Central memory CD8-positive, alpha-beta T cell (primary cell): ENCODE data around the gene RHOF.

Source experiments
- ATAC-seq: fragments of 150-1000 bp; cut with Tn5 transposase; replicated peaks from 2 replicates; pipeline ENCODE4 v1.10.0; 2022; ENCODE audit warnings: mild to moderate bottlenecking, moderate FRiP score, moderate number of reproducible peaks; ENCODE audit not compliant: poor library complexity, severe bottlenecking; ENCODE audit errors: extremely low read depth
- DNase-seq, 2 donors: peaks; one replicate each; pipeline ENCODE4 v3.0.0; 2021; ENCODE audit warnings: low spot score in 2 of 2
- H3K27ac Mint-ChIP-seq: one replicate; pipeline ENCODE4 v1.8.0; 2022; ENCODE audit warnings: low read depth, mild to moderate bottlenecking, moderate library complexity, mixed read lengths
- H3K27me3 Mint-ChIP-seq: one replicate; pipeline ENCODE4 v1.8.0; 2022; ENCODE audit warnings: mixed read lengths
- H3K36me3 Mint-ChIP-seq: one replicate; pipeline ENCODE4 v1.8.0; 2022; ENCODE audit warnings: mild to moderate bottlenecking, moderate library complexity, mixed read lengths; ENCODE audit not compliant: insufficient read depth
- H3K4me1 Mint-ChIP-seq: one replicate; pipeline ENCODE4 v1.8.0; 2022; ENCODE audit warnings: mixed read lengths
- H3K4me3 Mint-ChIP-seq: one replicate; pipeline ENCODE4 v1.8.0; 2022; ENCODE audit warnings: mild to moderate bottlenecking, moderate library complexity, mixed read lengths
- H3K9me3 Mint-ChIP-seq: one replicate; pipeline ENCODE4 v1.8.0; 2022; ENCODE audit warnings: mixed read lengths

The RHOF gene, protein sequence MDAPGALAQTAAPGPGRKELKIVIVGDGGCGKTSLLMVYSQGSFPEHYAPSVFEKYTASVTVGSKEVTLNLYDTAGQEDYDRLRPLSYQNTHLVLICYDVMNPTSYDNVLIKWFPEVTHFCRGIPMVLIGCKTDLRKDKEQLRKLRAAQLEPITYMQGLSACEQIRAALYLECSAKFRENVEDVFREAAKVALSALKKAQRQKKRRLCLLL

GRCh38 chr12:121793440-121793837, at the start of gene RHOF:
RHOF (minus strand) TSS chr12:121793688; CDS start chr12:121793633, 55 bp downstream.
- ATAC-seq = peak; percentile 8
- H3K4me1 Mint-ChIP-seq = peaks cover 66% of the 10 kb centered on the region
- no peak for DNase-seq
- peak within 1 kb of the TSS; percentile 91 for H3K4me3 Mint-ChIP-seq
- peaks cover 58% of the 10 kb centered on the region for H3K36me3 Mint-ChIP-seq
- H3K9me3 Mint-ChIP-seq = no peaks in the 10 kb centered on the region
- no peaks in the 10 kb centered on the region for H3K27me3 Mint-ChIP-seq
- peak within 1 kb of the TSS; percentile 99 for H3K27ac Mint-ChIP-seq

DNA sequence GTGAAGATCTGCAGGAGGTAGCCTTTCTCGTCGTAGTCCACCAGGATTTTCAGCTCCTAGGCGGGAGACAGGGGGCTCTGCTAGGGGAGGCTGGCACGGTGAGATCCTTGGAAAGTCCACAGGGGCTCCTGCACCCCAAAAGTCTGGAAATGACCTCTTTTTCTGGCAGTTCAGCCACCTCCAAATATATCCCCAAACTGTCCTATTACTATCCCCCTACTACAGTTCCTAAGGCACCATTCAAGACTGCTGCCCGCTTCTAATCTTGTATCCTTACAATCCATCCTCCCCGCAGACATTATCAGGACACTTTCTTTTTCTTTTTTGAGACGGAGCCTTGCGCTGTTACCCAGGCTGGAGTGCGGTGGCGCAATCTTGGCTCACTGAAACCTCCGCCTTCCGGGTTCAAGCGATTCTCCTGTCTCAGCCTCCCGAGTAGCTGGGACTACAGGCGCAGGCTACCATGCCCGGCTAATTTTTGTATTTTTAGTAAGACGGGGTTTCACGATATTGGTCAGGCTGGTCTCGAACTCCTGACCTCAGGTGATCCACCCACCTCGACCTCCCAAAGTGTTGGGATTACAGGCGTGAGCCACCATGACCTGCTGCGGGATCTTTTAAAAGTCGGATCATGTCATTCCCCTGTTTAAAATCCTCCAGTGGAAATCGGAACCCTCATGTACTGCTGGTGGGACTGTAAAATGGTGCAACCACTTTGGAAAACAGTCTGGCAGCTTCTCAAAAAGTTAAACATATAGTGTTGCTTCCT, 46.7 kb upstream of the RHOF start:
- Mint-ChIP-seq H3K9me3 (no peaks in the 10 kb centered on the region), H3K36me3 (peaks cover 4% of the 10 kb centered on the region), H3K27me3 (no peaks in the 10 kb centered on the region), H3K4me1 (peaks cover 15% of the 10 kb centered on the region), H3K4me3 (peak overlapping the region; percentile 96), H3K27ac (peak overlapping the region; percentile 62)
- no peak for DNase-seq
- ATAC-seq = no peak

DNA sequence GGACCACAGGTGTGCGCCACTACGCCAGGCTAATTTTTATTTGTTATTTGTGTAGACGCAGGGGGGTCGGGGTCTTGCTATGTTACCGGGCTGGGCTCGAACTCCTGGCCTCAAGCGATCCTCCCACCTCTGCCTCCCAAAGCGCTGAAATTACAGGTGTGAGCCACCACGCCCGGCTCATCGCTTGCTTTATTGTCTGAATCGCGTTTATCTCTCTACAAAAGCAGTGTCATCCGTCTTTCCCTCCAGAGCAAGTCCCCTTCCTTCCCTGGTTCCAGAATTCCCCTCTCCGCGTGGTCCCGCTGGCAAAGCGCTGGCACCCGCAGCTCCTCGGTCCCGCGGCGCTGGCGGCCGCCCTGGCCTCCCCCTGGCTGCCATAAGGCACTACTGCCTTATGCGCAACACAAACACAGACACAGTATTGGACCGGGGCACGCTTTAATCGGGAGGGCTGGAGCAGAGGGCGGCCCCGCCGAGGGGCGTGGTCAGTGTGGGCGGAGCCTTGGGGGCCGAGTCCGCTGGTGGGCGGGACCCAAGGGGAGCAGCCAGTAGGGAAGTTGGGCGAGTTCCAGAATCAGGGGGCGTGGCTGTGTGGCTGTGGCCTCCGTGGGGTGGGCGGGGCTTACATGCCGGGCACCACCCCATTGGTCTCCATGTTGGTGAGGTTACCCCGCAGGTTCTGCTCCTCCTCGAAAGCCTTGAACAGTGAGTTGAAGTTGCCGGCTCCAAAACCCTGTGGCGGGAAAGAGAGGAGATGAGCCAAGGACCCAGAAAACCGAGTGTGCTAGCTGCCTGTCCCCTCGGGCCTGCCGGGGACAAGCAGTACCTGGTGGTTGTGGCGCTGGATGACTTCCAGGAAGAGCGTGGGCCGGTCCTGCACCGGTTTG, 45.9 kb upstream of the RHOF start:
- peak; percentile 96 for ATAC-seq
- Mint-ChIP-seq H3K36me3 (peaks cover 4% of the 10 kb centered on the region), H3K27me3 (no peaks in the 10 kb centered on the region), H3K27ac (peak overlapping the region; percentile 62), H3K4me3 (peak overlapping the region; percentile 96), H3K4me1 (peaks cover 15% of the 10 kb centered on the region), H3K9me3 (no peaks in the 10 kb centered on the region)
- peak; percentile 99 for DNase-seq

- H3K9me3 Mint-ChIP-seq = no peaks in the 10 kb centered on the region
- peaks cover 15% of the 10 kb centered on the region for H3K4me1 Mint-ChIP-seq
- H3K4me3 Mint-ChIP-seq = no peak overlapping the region
These were observed 44.6 kb upstream of the RHOF start for GRCh38 chr12:121838126-121838525.

GRCh38 chr12:121837680-121838079, 44.2 kb upstream of the RHOF start:
- H3K27ac Mint-ChIP-seq = no peak overlapping the region
- peaks cover 15% of the 10 kb centered on the region for H3K4me1 Mint-ChIP-seq
- peaks cover 6% of the 10 kb centered on the region for H3K36me3 Mint-ChIP-seq
- no peaks in the 10 kb centered on the region for H3K27me3 Mint-ChIP-seq
- no peak for ATAC-seq
- H3K9me3 Mint-ChIP-seq = no peaks in the 10 kb centered on the region
- H3K4me3 Mint-ChIP-seq = no peak overlapping the region
- no peak for DNase-seq

More at GRCh38 chr12:121838126-121838525, 44.6 kb upstream of the RHOF start:
- Mint-ChIP-seq H3K27me3 (no peaks in the 10 kb centered on the region), H3K27ac (no peak overlapping the region), H3K36me3 (peaks cover 6% of the 10 kb centered on the region)
- no peak for DNase-seq
- no peak for ATAC-seq

DNA sequence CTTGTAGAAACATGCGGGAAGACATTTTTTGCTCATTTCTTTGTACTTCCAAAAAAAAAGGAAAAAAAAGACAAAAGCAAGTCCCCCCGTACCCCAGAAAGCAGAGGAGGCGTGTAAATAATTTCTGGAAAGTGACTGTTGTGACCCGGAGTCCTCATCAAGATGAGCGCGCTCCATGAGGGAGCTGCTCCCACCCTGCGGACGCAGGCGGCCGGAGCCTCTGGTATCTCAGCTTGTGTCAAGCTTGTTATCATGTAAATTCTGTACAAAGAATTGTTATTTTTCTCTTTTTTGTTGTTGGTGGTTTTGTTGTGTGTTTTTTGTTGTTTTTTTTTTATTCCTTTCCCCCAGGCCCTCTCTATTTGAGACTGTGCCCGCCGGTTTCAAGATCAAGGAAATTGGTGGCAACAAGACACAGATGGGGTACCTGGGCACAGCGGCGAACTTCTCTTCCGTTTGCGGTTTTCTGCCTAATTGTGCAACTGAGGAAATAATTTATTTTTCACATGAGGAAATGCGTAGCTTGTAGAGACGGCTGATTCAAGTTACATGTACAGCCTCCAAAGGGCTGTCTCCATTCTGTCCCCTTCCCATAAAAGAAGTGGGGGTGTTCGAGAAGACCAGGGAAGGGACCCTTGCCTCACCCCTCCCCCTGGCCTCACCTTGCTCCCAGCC, 38.2 kb upstream of the RHOF start:
- DNase-seq = no peak
- ATAC-seq = no peak
- no peaks in the 10 kb centered on the region for H3K27me3 Mint-ChIP-seq
- no peak overlapping the region for H3K4me3 Mint-ChIP-seq
- H3K4me1 Mint-ChIP-seq = peaks cover 22% of the 10 kb centered on the region
- H3K9me3 Mint-ChIP-seq = no peaks in the 10 kb centered on the region
- no peak overlapping the region for H3K27ac Mint-ChIP-seq
- H3K36me3 Mint-ChIP-seq = peaks cover 48% of the 10 kb centered on the region

GRCh38 chr12:121830588-121831265, 37.2 kb upstream of the RHOF start:
- no peak for ATAC-seq
- Mint-ChIP-seq H3K4me3 (no peak overlapping the region), H3K27ac (no peak overlapping the region), H3K27me3 (no peaks in the 10 kb centered on the region), H3K36me3 (peaks cover 55% of the 10 kb centered on the region), H3K4me1 (peaks cover 29% of the 10 kb centered on the region), H3K9me3 (no peaks in the 10 kb centered on the region)
- DNase-seq = no peak

DNA sequence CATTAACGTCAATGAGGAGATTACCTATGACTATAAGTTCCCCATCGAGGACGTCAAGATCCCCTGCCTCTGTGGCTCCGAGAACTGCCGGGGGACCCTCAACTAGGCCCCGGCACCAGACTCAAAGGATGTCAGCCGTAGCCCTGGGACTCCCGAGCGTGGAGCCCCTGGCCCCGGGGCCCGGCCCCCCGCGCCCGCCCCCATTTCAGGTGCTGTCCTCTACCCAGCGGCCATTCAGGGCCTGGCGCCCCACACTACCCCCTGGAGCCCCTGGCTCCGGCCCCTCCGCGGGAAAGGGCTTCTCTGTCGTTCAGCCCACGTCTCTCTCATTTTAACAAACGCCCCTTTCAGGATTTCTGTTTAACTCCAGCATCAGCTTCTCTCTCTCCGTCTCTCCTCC, 36.6 kb upstream of the RHOF start:
- Mint-ChIP-seq H3K9me3 (no peaks in the 10 kb centered on the region), H3K27ac (no peak overlapping the region), H3K27me3 (no peaks in the 10 kb centered on the region), H3K4me1 (peaks cover 29% of the 10 kb centered on the region), H3K4me3 (no peak overlapping the region), H3K36me3 (peaks cover 58% of the 10 kb centered on the region)
- ATAC-seq = no peak
- no peak for DNase-seq

GRCh38 chr12:121829250-121829918, 35.9 kb upstream of the RHOF start:
- H3K36me3 Mint-ChIP-seq = peaks cover 62% of the 10 kb centered on the region

DNA sequence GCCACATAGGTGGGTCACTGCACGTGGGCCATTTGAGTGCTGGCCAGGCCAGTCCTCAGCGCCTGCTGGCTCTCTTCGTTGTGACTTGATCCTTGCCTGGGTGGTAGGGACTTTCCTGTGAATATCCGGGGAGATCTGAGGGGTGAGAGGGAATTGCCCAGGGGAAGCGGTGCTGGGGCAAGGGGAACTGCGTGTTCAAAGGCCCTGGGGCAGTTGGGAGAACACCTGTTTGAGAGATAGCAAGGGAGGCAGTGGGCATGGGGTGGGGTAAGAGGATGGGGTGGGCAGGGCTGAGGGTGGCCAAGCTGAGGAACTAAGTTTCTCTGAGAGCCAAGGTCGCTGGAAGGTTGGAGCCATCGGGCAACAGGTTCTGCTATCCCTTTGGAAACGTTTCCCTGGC, 35.3 kb upstream of the RHOF start:
- Mint-ChIP-seq H3K9me3 (no peaks in the 10 kb centered on the region), H3K4me1 (peaks cover 29% of the 10 kb centered on the region), H3K36me3 (peaks cover 65% of the 10 kb centered on the region), H3K27ac (peak overlapping the region; percentile 73), H3K4me3 (no peak overlapping the region), H3K27me3 (no peaks in the 10 kb centered on the region)
- DNase-seq = no peak
- no peak for ATAC-seq

More at GRCh38 chr12:121829250-121829918, 35.9 kb upstream of the RHOF start:
- H3K27me3 Mint-ChIP-seq = no peaks in the 10 kb centered on the region
- DNase-seq (no peak), ATAC-seq (no peak)
- H3K27ac Mint-ChIP-seq = peak overlapping the region; percentile 73
- no peaks in the 10 kb centered on the region for H3K9me3 Mint-ChIP-seq
- no peak overlapping the region for H3K4me3 Mint-ChIP-seq
- peaks cover 29% of the 10 kb centered on the region for H3K4me1 Mint-ChIP-seq

DNA sequence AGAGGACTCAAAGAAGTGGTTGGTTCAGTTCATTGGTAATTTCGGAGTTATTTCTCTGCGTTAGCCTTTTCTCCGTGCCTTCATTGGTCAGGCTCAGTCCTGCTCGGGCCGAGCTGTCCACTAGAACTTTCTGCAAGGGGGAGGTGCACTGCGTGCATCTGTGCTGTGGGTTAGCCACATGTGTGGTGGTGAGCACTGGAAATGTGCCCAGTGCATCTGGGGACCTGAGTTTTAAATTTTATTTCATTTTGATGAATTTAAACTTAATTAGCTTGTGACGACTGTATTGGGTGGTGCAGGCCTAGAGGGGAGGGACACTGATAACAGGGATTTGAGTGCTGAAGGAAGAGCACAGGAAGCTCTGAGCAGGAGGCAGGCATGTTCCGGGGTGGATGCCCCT, 34.8 kb upstream of the RHOF start:
- ATAC-seq (no peak), DNase-seq (no peak)
- H3K27ac Mint-ChIP-seq = peak overlapping the region; percentile 73
- no peaks in the 10 kb centered on the region for H3K27me3 Mint-ChIP-seq
- peaks cover 66% of the 10 kb centered on the region for H3K36me3 Mint-ChIP-seq
- peaks cover 29% of the 10 kb centered on the region for H3K4me1 Mint-ChIP-seq
- no peak overlapping the region for H3K4me3 Mint-ChIP-seq
- H3K9me3 Mint-ChIP-seq = no peaks in the 10 kb centered on the region
